CD14-positive monocyte (primary cell): Measurements from ENCODE around the gene MBOAT7. TPM values are rescaled to one million over a fixed set of nuclear protein-coding genes. Genes with fewer than 3 reads are reported as not detected.
A peak's percentile ranks its signal among the peaks of the same experiment; 100 is the strongest.

ENCODE experiments used
- DNase-seq, 3 donors: peaks; one replicate each; pipeline ENCODE4 v3.0.0-alpha.2; 2011 to 2022
- H2AFZ ChIP-seq: 2 replicates; pipeline ENCODE4 v1.6.0; 2012; ENCODE audit warnings: mild to moderate bottlenecking, low read depth, low read length, inconsistent platforms; ENCODE audit not compliant: insufficient read depth, poor library complexity, severe bottlenecking
- H3K27ac ChIP-seq, 2 donors: 1 replicate in 1 of 2; 2 replicates in 1 of 2; pipeline ENCODE4 v1.5.1; 2012 to 2013; ENCODE audit warnings: low read length in 2 of 2, control low read depth in 1 of 2, inconsistent platforms in 1 of 2, low read depth in 1 of 2, mild to moderate bottlenecking in 1 of 2
- H3K27me3 ChIP-seq, 2 donors: one replicate each; pipeline versions ENCODE4 v1.6.0 to v1.6.1; 2011 to 2013; ENCODE audit warnings: low read length in 2 of 2; ENCODE audit not compliant: control insufficient read depth in 2 of 2, insufficient read depth in 2 of 2
- H3K36me3 ChIP-seq, 2 donors: replicated peaks in 1 of 2; 1 replicate in 1 of 2; 2 replicates in 1 of 2; pipeline versions ENCODE4 v1.5.1 to v1.6.1; 2012 to 2013; ENCODE audit warnings: low read length in 2 of 2, control low read depth in 1 of 2, inconsistent platforms in 1 of 2, mild to moderate bottlenecking in 1 of 2; ENCODE audit not compliant: insufficient read depth in 2 of 2, control insufficient read depth in 1 of 2
- H3K4me1 ChIP-seq, 2 donors: 1 replicate in 1 of 2; 2 replicates in 1 of 2; pipeline versions ENCODE4 v1.5.1 to v1.6.1; 2012 to 2013; ENCODE audit warnings: low read length in 2 of 2, control low read depth in 1 of 2, inconsistent platforms in 1 of 2, mild to moderate bottlenecking in 1 of 2, moderate library complexity in 1 of 2; ENCODE audit not compliant: insufficient read depth in 2 of 2, control insufficient read depth in 1 of 2
- H3K4me2 ChIP-seq: replicated peaks from 2 replicates; pipeline ENCODE3; 2012; ENCODE audit warnings: low read length, moderate library complexity, mild to moderate bottlenecking; ENCODE audit not compliant: poor library complexity, severe bottlenecking; ENCODE audit errors: extremely low read depth
- H3K4me3 ChIP-seq, 3 experiments: fragments of 200-600 bp in 1 of 3; sonication (generic) in 1 of 3; replicated peaks in 1 of 3; 1 replicate in 2 of 3; 2 replicates in 1 of 3; pipeline ENCODE4 v1.5.1; 2011 to 2013; ENCODE audit warnings: low read length in 3 of 3, mild to moderate bottlenecking in 3 of 3, control low read depth in 2 of 3, low read depth in 2 of 3, inconsistent platforms in 1 of 3, moderate library complexity in 1 of 3
- H3K79me2 ChIP-seq: 2 replicates; pipeline ENCODE4 v1.6.0; 2012; ENCODE audit warnings: mild to moderate bottlenecking, control low read depth, inconsistent platforms, low read length, moderate library complexity; ENCODE audit not compliant: insufficient read depth
- H3K9ac ChIP-seq: 2 replicates; pipeline ENCODE4 v1.6.0; 2017; ENCODE audit warnings: low read length, mild to moderate bottlenecking; ENCODE audit not compliant: insufficient read depth, poor library complexity, severe bottlenecking
- H3K9me3 ChIP-seq, 2 donors: replicated peaks in 1 of 2; 1 replicate in 1 of 2; 2 replicates in 1 of 2; pipeline versions ENCODE4 v1.5.1 to v1.6.1; 2012 to 2013; ENCODE audit warnings: low read length in 2 of 2, control low read depth in 1 of 2; ENCODE audit not compliant: control insufficient read depth in 1 of 2, insufficient read depth in 1 of 2
- H4K20me1 ChIP-seq: 2 replicates; pipeline ENCODE4 v1.6.0; 2012; ENCODE audit warnings: mild to moderate bottlenecking, low read length, control low read depth, moderate library complexity; ENCODE audit not compliant: insufficient read depth
- H3K27ac Mint-ChIP-seq, 7 donors: one replicate each; pipeline ENCODE4 v1.8.0; 2020; ENCODE audit warnings: mild to moderate bottlenecking in 7 of 7, mixed read lengths in 7 of 7, moderate library complexity in 6 of 7, inconsistent platforms in 2 of 7
- H3K27me3 Mint-ChIP-seq, 3 donors: one replicate each; pipeline ENCODE4 v1.8.0; 2021 to 2022; ENCODE audit warnings: low read depth in 3 of 3, mild to moderate bottlenecking in 3 of 3, mixed read lengths in 3 of 3, moderate library complexity in 3 of 3, inconsistent platforms in 1 of 3
- H3K36me3 Mint-ChIP-seq, 2 donors: one replicate each; pipeline ENCODE4 v1.8.0; 2020; ENCODE audit warnings: mixed read lengths in 2 of 2, inconsistent platforms in 1 of 2, mild to moderate bottlenecking in 1 of 2
- H3K4me1 Mint-ChIP-seq: one replicate; pipeline ENCODE4 v1.8.0; 2020; ENCODE audit warnings: mild to moderate bottlenecking, mixed read lengths
- H3K4me3 Mint-ChIP-seq, 2 donors: one replicate each; pipeline ENCODE4 v1.8.0; 2020; ENCODE audit warnings: mild to moderate bottlenecking in 2 of 2, mixed read lengths in 2 of 2, moderate library complexity in 1 of 2
- H3K9me3 Mint-ChIP-seq, 7 donors: one replicate each; pipeline ENCODE4 v1.8.0; 2020 to 2022; ENCODE audit warnings: mixed read lengths in 7 of 7, mild to moderate bottlenecking in 6 of 7, moderate library complexity in 6 of 7, inconsistent platforms in 2 of 7
- WGBS: methylation state at CpG from one replicate; pipeline ENCODE4 v1.1.5; 2013; ENCODE audit warnings: missing lambda C conversion rate; ENCODE audit not compliant: insufficient coverage; 5-methylcytosine and 5-hydroxymethylcytosine counted together
- intact Hi-C, 2 donors: fragments of 100-400 bp; cut with micrococcal nuclease; formaldehyde crosslinking; loops; one replicate each; pipeline versions ENCODE4 v1.15.0 to v1.15.1; 2023
- polyA plus RNA-seq, 3 donors: library from polyadenylated mRNA; depleted of rRNA in 1 of 3; unstranded in 2 of 3; stranded (reverse) in 1 of 3; fragments of 300-500 nt in 2 of 3; fragments of >200 nt in 1 of 3; fragmentation: Illumina TruSeq in 2 of 3; gene quantifications; 1 replicate in 2 of 3; 2 replicates in 1 of 3; pipeline ENCODE4 v1.2.3, GENCODE V29; 2012 to 2021
- TF ChIP-seq, protein P1 (sequence below): fragments of 200-600 bp; IDR thresholded peaks from one replicate; pipeline ENCODE4 v1.8.0; 2022; ENCODE audit warnings: antibody characterized with exemption, mild to moderate bottlenecking

Gene MBOAT7
- polyA plus RNA-seq, 3 donors: 84.0 to 115 (median 111) TPM

DNA sequence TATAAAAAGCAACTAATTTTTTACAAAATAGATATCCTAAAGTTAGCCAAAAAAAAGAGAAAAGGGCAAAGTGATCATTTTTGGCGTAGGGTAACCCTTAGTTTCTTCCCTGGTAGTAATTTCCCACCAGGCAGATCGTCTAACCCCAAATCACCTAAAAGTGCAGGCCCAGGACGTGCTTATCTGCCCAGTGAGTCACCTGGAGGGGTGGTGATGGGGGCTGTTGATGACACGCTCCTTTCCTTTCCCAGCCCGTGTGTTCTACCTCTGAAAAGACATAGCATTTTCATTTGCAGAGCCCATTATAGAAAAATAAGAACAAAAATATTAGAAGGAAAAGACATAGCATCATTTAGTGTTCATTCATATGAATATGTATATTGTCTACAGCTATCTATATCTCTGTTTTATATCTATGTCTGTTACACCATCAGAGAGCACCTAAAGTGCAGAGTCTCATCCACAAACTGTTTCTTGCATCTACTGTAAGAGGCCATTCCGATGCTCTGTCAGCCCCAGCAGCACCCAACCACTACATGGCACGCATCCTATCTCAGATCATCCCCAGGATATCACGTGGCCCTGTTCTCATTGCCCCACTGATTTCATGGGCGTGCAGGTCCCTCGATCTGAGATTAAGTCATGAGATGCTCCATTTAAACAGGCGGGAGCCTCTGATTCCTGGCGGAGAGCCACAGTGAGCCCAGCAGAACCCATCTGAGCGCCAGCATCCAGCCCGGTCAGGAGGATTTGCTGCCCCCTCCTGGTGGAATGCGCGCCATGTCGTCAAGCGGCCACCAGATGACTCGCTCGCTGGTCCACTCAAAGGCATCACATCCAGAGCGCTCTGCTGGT is 41.9 kb upstream of the MBOAT7 start:
- Mint-ChIP-seq H3K4me3 (peak overlapping the region in 1 of 2 donors; percentile 26), H3K27ac (peak overlapping the region in 5 of 7 donors; percentile 46 to 88 (median 67)), H3K9me3 (peaks cover 0 to 4% (median 0%) of the 10 kb centered on the region in 7 donors), H3K36me3 (peaks cover 10 to 28% of the 10 kb centered on the region in 2 donors), H3K27me3 (peaks cover 6 to 8% (median 7%) of the 10 kb centered on the region in 3 donors), H3K4me1 (peaks cover 21% of the 10 kb centered on the region)
- H4K20me1 ChIP-seq: no peaks in the 10 kb centered on the region
- peak; percentile 57 to 88 (median 83) for DNase-seq
- no peaks in the 10 kb centered on the region for H3K79me2 ChIP-seq
- no peak overlapping the region for H2AFZ ChIP-seq
- intact Hi-C loops: loop anchor here (1.0 to 5.0 kb wide), 4 partner anchors 23 to 64 kb away; partner anchors contain the start of gene TSEN34 (in 1 of the 2)
- peaks cover 0 to 13% of the 10 kb centered on the region in 2 donors for H3K27me3 ChIP-seq
- H3K4me3 ChIP-seq: no peak overlapping the region
- H3K9ac ChIP-seq: no peak overlapping the region
- 16% methylated on average over 15 of the region's 21 CpGs for WGBS
- H3K36me3 ChIP-seq: peaks cover 8 to 9% of the 10 kb centered on the region in 2 donors
- TF ChIP-seq, protein P1, sequence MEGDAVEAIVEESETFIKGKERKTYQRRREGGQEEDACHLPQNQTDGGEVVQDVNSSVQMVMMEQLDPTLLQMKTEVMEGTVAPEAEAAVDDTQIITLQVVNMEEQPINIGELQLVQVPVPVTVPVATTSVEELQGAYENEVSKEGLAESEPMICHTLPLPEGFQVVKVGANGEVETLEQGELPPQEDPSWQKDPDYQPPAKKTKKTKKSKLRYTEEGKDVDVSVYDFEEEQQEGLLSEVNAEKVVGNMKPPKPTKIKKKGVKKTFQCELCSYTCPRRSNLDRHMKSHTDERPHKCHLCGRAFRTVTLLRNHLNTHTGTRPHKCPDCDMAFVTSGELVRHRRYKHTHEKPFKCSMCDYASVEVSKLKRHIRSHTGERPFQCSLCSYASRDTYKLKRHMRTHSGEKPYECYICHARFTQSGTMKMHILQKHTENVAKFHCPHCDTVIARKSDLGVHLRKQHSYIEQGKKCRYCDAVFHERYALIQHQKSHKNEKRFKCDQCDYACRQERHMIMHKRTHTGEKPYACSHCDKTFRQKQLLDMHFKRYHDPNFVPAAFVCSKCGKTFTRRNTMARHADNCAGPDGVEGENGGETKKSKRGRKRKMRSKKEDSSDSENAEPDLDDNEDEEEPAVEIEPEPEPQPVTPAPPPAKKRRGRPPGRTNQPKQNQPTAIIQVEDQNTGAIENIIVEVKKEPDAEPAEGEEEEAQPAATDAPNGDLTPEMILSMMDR: peak; percentile 89
- H3K27ac ChIP-seq: no peak overlapping the region
- H3K4me2 ChIP-seq: peak overlapping the region; percentile 22
- H3K9me3 ChIP-seq: no peaks in the 10 kb centered on the region
- H3K4me1 ChIP-seq: peaks cover 14 to 20% of the 10 kb centered on the region in 2 donors

DNA sequence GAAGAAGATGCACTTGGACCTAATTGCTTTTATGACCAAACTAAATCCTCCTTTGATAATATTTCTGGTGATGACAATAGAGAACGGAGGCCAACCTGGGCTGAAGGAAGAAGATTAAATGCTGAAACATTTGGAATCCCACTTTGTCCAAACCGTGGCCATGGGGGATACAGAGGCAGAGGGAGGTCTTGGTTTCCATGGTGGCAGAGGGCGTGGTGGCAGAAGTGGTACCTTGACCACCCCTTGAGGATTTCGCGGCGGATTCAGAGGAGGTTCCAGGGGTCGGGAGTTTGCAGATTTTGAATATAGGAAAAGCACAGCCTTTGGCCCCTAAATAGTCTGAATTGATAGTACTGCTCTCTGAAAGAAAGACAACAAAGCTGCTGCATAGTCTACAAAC is 40.7 kb upstream of the MBOAT7 start:
- TF ChIP-seq, protein P1: no peak
- H3K36me3 Mint-ChIP-seq: peaks cover 0 to 19% of the 10 kb centered on the region in 2 donors
- no peaks in the 10 kb centered on the region for H3K36me3 ChIP-seq
- peaks cover 6 to 7% (median 7%) of the 10 kb centered on the region in 3 donors for H3K27me3 Mint-ChIP-seq
- H3K4me1 ChIP-seq: peaks cover 12 to 18% of the 10 kb centered on the region in 2 donors
- H2AFZ ChIP-seq: no peak overlapping the region
- H3K9me3 Mint-ChIP-seq: peaks cover 0 to 1% (median 0%) of the 10 kb centered on the region in 7 donors
- intact Hi-C loops: loop anchor here (2.0 to 5.0 kb wide), 3 partner anchors 21 to 63 kb away; no protein-coding TSS in a partner anchor
- 96% methylated on average over 7 of the region's 7 CpGs for WGBS
- H3K79me2 ChIP-seq: no peaks in the 10 kb centered on the region
- no peaks in the 10 kb centered on the region for H3K9me3 ChIP-seq
- H3K27me3 ChIP-seq: peaks cover 0 to 7% of the 10 kb centered on the region in 2 donors
- no peak overlapping the region for H3K4me3 ChIP-seq
- DNase-seq: no peak
- peaks cover 18% of the 10 kb centered on the region for H3K4me1 Mint-ChIP-seq
- H3K27ac ChIP-seq: no peak overlapping the region
- H3K4me3 Mint-ChIP-seq: no peak overlapping the region
- no peak overlapping the region for H3K4me2 ChIP-seq
- no peak overlapping the region for H3K9ac ChIP-seq
- peak overlapping the region in 3 of 7 donors; percentile 1 to 25 (median 2) for H3K27ac Mint-ChIP-seq
- no peaks in the 10 kb centered on the region for H4K20me1 ChIP-seq
